ENCODE data around the gene FGF22. TPM values are rescaled to one million over a fixed set of nuclear protein-coding genes. Genes with fewer than 3 reads are reported as not detected.
"Not testable (repeated sequence)": the region's sequence is repeated elsewhere in the genome, so short reads cannot be mapped to it uniquely, and the experiment has no call there.

Gene FGF22
- total RNA-seq, 2 experiments from 2014 or later: not detected

DNA sequence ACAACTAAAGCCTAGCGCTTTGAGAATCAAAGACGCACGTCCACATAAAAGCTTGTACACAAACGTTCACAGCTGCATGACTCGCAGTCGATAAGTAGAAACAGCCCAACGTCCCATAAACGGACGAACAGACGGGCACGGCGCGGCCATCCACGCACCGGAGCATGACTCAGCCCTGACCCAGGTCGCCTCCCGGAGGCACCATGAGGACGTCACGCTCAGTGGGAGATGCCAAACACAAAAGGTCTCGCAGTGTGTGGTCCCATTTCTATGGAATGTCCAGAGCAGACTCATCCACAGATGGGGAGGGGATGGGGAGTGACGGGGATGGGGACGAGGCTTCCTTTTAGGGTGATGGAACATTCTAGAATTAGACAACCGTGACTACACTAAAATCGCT is 15.7 kb upstream of the FGF22 start:
- H3K27me3 Mint-ChIP-seq: no peaks in the 10 kb centered on the region
- H3K4me3 Mint-ChIP-seq: no peak overlapping the region
- DNase-seq: no peak
- no peaks in the 10 kb centered on the region for H3K9me3 Mint-ChIP-seq
- no peak overlapping the region for H3K27ac Mint-ChIP-seq
- peaks cover 12% of the 10 kb centered on the region for H3K36me3 Mint-ChIP-seq
- peaks cover 3% of the 10 kb centered on the region for H3K4me1 Mint-ChIP-seq

DNA sequence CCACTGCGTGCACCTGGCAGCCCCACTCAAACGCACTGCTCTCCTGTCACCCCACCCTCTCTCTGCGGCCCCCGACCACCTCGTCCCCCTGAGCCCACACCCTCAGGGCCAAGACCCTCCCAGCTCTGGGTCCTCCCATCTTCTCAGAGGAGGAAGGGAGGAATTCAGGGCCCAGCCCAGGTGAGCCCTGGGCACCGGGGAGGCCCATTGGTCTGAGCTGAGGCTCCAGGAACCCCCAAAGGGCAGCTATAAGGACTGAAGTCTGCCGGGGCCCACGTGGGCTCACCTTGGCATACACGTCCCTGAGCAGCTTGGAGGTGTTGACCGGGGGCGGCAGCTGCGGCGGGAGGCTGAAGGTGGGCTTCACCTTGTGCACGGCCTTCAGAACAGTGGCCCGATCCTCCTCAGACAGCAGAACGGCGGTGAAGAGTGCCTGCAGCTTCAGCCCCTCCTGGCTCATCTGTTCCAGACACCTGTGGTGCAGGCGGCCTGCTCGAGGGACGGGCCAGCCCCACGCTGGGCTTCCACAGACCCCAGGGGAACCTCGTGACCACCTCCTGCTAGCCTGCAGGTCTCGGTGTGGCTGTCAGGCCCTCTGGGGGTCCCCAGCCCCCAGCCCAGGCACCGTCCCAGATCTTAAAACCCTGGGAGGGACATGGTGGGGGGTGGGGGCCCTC is 15.1 kb upstream of the FGF22 start:
- Mint-ChIP-seq H3K27ac (no peak overlapping the region), H3K27me3 (no peaks in the 10 kb centered on the region), H3K4me1 (peaks cover 3% of the 10 kb centered on the region), H3K4me3 (no peak overlapping the region), H3K9me3 (no peaks in the 10 kb centered on the region), H3K36me3 (peaks cover 12% of the 10 kb centered on the region)
- no peak for DNase-seq

DNA sequence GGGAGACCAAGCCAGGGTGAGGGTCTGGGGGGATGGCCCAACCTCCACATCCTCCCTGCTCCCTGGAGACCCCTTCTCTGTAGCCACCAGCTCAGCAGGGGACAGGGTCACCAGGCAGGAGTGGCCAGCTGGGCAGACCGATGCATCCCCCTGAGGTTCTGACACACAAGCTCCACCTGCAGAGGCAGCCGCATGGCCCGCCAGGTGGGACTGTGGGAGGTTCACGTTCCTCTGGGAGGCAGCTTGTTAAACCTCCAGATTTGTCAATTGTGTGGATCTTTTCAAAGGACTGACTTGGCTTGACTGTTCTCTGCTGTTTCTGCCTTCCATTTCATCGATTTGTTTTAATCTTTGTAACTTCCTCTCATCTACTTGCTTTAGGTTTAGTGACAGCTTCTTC is 14.4 kb upstream of the FGF22 start:
- no peak for DNase-seq
- Mint-ChIP-seq H3K9me3 (no peaks in the 10 kb centered on the region), H3K4me1 (peaks cover 3% of the 10 kb centered on the region), H3K27ac (no peak overlapping the region), H3K36me3 (peaks cover 17% of the 10 kb centered on the region), H3K4me3 (no peak overlapping the region), H3K27me3 (no peaks in the 10 kb centered on the region)

DNA sequence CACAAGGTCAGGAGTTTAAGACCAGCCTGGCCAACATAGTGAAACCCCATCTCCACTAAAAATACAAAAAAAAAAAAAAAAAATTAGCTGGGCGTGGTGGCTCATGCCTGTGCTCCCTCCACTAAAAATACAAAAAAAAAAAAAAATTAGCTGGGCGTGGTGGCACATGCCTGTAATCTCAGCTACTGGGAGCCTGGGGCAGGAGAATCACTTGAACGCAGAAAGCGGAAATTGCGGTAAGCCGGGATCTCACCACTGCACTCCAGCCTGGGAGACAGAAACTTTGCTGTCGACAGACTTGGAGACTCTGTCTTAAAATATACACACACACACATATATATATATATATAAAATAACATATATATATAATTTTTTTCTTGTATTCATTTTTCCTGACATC is 13.1 kb upstream of the FGF22 start:
- not testable (repeated sequence) for H3K9me3 Mint-ChIP-seq, H3K4me1 Mint-ChIP-seq, H3K27ac Mint-ChIP-seq, DNase-seq, H3K27me3 Mint-ChIP-seq, H3K4me3 Mint-ChIP-seq
- peaks cover 26% of the 10 kb centered on the region for H3K36me3 Mint-ChIP-seq

DNA sequence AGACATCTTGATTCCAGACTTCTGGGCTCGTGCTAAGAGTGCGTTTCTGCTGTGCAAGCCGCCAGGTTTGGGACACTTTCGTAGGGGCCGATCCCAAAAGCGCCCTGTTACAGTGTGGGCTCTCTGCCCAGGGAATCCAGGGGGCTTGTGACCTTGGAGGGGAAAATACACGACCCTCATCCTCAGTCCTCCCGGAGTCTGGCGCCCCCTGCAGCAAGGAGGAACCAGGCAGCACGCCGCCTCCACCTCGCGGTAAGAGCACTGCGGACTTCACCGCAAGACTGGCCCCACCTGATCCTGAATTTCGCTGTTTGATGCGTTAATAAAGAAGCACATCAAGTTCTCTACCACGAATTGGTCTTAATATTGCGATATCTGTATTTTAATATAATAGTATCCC is 11.5 kb upstream of the FGF22 start:
- DNase-seq: no peak
- Mint-ChIP-seq H3K9me3 (no peaks in the 10 kb centered on the region), H3K4me3 (no peak overlapping the region), H3K4me1 (peaks cover 17% of the 10 kb centered on the region), H3K36me3 (peaks cover 34% of the 10 kb centered on the region), H3K27ac (no peak overlapping the region), H3K27me3 (no peaks in the 10 kb centered on the region)

DNA sequence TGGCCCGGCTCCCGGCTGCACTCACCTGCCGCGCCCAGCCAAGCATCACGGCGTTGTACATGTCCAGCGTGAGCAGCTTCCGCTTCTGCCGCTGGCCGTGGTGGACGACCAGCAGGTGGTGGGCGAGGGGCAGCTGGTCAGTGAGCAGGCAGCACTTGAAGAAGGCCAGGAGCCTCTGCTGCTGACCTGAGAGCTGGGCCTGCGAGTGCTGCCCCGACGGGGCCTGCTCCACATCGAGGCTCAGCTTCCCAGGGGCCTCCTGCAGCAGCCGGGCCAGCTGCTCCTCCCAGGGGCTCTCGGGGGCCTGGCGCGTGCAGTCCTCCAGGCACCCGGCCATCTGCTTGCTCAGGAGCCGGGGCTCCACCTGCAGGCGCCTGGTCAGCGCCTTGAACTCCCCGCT is 10.2 kb upstream of the FGF22 start:
- not testable (repeated sequence) for H3K27me3 Mint-ChIP-seq, H3K9me3 Mint-ChIP-seq, DNase-seq, H3K27ac Mint-ChIP-seq, H3K4me3 Mint-ChIP-seq
- peaks cover 34% of the 10 kb centered on the region for H3K36me3 Mint-ChIP-seq
- peaks cover 25% of the 10 kb centered on the region for H3K4me1 Mint-ChIP-seq

DNA sequence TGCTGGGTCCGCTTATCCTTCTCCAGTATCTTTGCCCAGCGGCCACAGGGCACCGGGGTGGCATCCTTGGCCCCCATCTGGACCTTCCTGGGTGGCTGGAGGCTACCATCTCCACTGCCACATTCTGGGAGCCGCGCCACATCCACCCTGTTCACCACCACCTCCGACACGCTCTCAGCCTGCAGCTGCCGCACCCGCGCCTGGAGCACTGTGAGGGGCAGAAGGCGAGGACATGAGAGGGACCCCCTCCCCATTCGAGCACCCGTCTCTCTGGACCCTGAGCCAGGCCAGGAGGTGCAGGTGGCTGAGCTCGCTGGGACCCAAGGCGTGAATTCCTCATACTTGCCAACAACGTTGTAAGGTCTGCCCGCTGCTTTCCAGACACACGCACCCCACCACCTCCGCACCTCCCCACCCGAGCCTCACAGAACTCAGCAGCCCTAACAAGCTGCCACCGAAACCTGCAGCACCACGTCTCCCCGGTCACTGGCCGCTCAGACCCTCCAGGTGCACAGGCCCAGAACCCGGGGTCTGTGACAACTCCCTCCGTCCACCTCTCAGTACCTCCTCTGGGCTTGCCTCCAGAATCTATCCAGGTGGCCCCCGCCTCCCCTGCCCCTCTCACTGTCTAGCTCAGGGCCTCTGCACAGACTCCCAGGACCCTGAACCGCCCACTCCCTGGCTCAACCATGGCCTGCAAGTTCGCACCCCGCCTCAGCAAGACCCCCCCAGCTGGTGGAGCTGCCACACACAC is 9.5 kb upstream of the FGF22 start:
- DNase-seq: no peak
- H3K27ac Mint-ChIP-seq: no peak overlapping the region
- H3K9me3 Mint-ChIP-seq: no peaks in the 10 kb centered on the region
- peaks cover 25% of the 10 kb centered on the region for H3K4me1 Mint-ChIP-seq
- H3K4me3 Mint-ChIP-seq: no peak overlapping the region
- peaks cover 34% of the 10 kb centered on the region for H3K36me3 Mint-ChIP-seq
- no peaks in the 10 kb centered on the region for H3K27me3 Mint-ChIP-seq

DNA sequence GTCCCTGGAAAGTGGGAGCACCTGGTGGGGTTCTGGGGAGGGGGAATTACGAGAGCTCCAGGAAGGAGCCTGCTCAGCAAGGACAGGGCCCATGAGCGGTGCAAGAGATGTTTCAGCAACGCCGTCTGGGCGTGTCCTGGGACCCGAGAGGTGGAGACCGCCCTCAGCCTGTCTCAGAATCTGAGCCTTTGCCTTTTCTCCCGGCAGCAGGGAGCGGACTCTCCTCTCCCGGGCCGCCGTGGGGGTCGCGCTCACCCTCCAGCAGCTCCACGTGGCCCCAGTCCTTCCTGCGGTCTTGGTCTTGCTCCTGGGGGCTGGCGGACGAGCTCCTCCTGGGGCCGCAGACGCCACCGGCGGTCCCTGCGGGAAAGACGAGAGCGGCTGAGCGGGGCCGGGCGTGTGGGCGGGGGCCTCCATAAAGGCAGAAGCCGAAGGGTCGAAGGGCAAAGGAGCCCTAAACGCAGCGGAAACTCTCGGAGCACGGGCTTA is 7.1 kb upstream of the FGF22 start:
- peak; percentile 66 for DNase-seq
- Mint-ChIP-seq H3K36me3 (peaks cover 29% of the 10 kb centered on the region), H3K9me3 (no peaks in the 10 kb centered on the region), H3K4me3 (peak overlapping the region; percentile 97), H3K27ac (peak overlapping the region; percentile 95), H3K27me3 (no peaks in the 10 kb centered on the region), H3K4me1 (peaks cover 23% of the 10 kb centered on the region)

DNA sequence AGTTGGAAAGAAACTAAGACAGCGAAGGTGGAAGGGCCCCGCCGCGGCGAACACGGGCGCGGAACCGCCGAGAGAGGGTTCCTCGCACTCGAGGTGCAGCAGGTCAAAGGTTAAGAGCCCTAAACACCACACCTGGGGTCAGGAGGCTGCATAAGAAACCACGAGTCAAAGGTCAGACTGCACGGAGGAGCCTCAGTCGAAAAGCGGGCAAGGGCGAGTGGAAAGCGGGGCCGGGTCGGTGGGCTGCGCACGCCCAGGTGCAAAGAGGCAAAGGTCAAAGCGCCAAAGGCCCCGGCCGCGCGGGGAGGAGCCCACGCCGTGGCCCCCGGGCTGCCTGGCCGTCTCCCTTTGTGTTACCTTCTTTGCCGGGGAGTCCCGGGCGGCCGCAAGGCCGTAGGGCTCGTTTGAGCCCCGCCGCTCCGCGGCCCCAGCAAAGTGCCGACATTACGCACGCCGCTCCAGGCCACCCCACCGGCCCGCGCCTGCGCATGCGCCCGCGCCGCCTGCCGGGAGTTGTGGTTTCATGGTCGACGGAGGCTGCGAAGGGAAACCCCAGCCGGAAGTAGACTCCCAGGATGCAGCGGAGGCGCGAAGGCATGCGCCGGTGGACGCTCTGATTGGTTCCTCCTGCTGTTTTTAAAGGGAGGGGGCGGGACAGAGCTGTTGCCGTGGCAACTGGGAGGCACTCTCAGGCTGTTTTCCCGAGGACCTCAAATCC is 6.5 kb upstream of the FGF22 start, which contains the start of gene POLRMT:
Gene POLRMT, minus strand, starts transcription at position 470 of the 718 bp plus-strand sequence. Its CDS starts 25 bp downstream, at position 445.
- Mint-ChIP-seq H3K27ac (peak within 1 kb of the TSS; percentile 95), H3K36me3 (peaks cover 28% of the 10 kb centered on the region), H3K4me1 (peaks cover 24% of the 10 kb centered on the region), H3K4me3 (peak within 1 kb of the TSS; percentile 97), H3K9me3 (no peaks in the 10 kb centered on the region), H3K27me3 (no peaks in the 10 kb centered on the region)
- DNase-seq: peak; percentile 95

DNA sequence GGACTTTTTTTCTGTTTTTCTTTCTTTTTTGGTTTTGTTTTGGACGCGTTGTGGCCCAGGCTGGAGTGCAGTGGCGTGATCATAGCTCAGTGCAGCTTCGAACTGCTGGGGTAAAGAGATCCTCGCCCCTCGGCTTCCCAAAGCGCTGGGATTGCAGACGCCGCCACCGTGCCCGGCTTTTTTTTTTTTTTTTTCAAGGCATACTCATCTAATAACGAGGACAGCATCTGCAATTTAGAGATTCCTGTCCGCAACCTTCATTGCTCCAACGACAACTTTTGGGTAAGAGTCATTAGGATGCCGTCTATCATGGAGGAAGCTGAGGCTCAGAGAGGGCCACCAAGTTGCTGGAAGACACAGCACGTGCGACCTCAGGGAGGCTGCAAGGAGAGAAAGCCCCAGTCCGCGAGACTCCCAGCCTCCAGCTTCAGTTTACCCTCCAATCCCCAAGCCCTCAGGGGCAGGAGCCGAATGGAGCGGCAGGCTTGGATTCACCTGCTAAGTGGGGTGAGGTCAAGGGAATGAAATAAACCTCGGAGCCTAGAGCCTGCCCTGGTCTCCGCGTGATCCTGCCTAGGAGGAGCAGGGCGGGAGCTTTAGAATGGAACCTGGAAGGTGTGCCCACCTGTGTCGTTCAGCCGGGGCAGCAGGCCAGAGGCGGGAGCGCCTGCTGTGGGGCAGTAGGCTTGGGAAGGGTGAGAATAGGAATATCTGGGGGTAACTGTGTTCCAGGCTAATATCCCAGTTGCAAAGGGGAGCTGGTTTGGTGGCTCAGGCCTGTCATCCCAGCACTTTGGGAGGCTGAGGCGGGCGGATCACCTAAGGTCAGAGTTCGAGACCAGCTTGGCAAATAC is 5.7 kb upstream of the FGF22 start:
- Mint-ChIP-seq H3K27me3 (no peaks in the 10 kb centered on the region), H3K9me3 (no peaks in the 10 kb centered on the region), H3K36me3 (peaks cover 23% of the 10 kb centered on the region), H3K4me3 (peak overlapping the region; percentile 97), H3K4me1 (peaks cover 24% of the 10 kb centered on the region), H3K27ac (peak overlapping the region; percentile 95)
- DNase-seq: no peak

DNA sequence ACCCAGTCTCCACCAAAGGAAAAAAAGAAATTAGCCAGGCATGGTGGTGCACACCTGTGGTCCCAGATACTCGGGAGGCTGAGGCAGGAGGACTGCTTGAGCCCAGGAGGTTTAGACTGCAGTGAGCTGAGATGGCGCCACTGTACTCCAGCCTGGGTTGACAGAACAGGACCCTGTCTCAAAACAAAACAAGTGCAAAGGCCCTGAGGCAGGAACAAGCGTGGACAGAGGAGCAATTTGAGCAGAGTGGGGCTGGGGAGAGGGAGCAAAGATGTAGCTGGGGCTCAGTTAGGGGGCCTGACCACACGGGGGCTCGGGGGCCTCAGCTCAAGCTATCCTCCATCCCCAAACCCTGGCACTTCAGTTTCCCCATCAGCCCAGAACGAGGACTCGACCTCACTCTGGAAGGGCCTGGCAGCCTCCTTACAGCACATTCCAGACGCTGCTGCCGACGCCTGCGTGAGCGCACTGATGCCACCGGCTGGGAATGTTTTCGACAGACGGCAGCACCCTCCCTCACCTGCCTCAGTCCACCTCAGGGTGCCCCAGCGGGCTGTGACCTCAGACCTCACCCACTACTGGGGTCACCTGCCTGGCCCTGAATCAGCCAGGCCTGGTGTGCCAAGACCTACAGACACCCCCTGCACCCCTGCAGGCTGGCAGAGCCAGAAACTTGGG is 4.6 kb upstream of the FGF22 start:
- Mint-ChIP-seq H3K27ac (no peak overlapping the region), H3K36me3 (peaks cover 18% of the 10 kb centered on the region), H3K4me3 (no peak overlapping the region), H3K4me1 (peaks cover 29% of the 10 kb centered on the region), H3K9me3 (no peaks in the 10 kb centered on the region), H3K27me3 (peaks cover 4% of the 10 kb centered on the region)
- no peak for DNase-seq

DNA sequence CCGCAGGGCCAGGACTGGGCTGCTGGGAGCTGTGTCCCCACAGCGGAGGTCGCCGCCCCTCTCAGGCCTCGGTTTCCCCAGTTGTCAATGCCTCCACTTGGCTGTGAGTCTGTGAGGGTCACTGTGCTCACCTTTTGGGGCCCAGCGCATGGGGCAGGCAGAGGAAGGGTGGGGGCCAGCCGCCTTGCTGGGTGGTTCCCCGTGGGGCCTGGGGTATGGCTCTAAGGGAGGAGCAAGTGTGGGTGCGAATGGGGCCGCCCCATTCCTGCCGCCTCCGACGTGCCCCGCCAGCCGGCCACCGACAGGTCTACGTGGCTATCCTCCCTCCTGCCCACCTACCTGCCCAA is 800 bp upstream of the FGF22 start:
- Mint-ChIP-seq H3K4me3 (peak overlapping the region; percentile 73), H3K36me3 (no peaks in the 10 kb centered on the region)

DNA sequence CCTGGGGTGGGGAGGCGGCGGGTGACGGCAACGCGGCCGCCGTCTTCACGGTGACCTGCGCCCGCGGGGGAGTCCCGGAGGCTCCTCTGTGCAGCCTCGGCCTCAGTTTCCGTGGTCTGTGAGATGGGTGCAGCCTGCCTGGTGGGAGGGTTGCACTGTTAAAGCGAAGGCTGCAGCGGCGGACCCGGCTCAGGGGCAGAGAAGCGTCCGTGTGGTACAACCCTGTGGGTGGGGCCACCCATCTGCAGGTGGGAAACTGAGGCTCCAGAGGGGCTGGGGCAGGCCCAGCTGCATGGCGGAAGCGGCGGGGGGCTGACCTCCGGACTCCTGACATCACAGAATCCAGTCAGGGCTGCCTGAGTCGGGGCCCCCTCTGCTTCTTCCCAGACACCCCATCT is 481 bp downstream of the FGF22 start:
- Mint-ChIP-seq H3K9me3 (no peaks in the 10 kb centered on the region), H3K27ac (no peak overlapping the region), H3K36me3 (peaks cover 2% of the 10 kb centered on the region), H3K4me1 (peaks cover 7% of the 10 kb centered on the region), H3K27me3 (peaks cover 4% of the 10 kb centered on the region), H3K4me3 (no peak overlapping the region)
- no peak for DNase-seq

More for the DNA sequence above, 800 bp upstream of the FGF22 start:
- DNase-seq: no peak
- H3K27me3 Mint-ChIP-seq: peaks cover 4% of the 10 kb centered on the region
- no peaks in the 10 kb centered on the region for H3K9me3 Mint-ChIP-seq
- no peak overlapping the region for H3K27ac Mint-ChIP-seq
- H3K4me1 Mint-ChIP-seq: peaks cover 11% of the 10 kb centered on the region

DNA sequence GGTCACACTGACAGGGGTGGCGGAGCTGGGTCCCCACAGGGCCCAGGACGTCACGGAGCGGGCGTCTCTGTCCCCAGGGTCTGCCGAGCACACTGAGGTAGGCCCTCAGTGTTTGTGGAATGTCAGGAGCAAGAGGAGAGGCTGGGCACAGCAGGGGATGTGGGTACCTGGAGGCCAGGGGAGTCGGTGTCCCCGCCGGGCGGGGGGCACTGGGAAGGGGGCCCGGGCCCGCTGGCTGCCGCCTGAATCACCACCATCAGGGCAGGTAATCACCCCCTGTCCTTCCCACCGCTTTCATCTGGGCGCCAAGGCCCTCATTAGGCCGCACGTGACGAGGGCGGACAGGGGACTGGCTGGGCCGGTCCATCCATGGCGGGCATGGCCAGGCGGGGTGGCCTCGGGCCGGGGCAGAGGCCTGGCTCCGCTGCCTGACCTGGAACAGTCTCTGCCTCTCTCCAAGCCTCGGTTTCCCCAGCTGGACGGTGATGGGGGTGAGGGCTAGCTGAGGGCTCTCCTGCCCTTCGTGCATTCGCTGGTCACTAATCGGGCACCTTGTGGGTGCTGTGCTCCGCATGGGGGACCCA is 1.0 kb downstream of the FGF22 start:
- no peaks in the 10 kb centered on the region for H3K9me3 Mint-ChIP-seq
- H3K27me3 Mint-ChIP-seq: peaks cover 4% of the 10 kb centered on the region
- H3K36me3 Mint-ChIP-seq: peaks cover 2% of the 10 kb centered on the region
- no peak for DNase-seq
- no peak overlapping the region for H3K4me3 Mint-ChIP-seq
- H3K4me1 Mint-ChIP-seq: peaks cover 7% of the 10 kb centered on the region
- H3K27ac Mint-ChIP-seq: no peak overlapping the region

Data from activated naive CD8-positive, alpha-beta T cell treated with anti-CD3 and anti-CD28 coated beads for 36 hours (primary cell).